Colon (tissue), 2 donors: ENCODE measurements around the gene NRP2.

Source experiments
- FAIRE-seq: peaks from 2 replicates; lab custom pipeline; 2012; peaks lifted over from hg19 to GRCh38; lab: Jason Lieb, UNC
- donor health status: control.
- donor health status: control.

The NRP2 gene

GRCh38 chr2:205730701-205731582, 48.6 kb downstream of the NRP2 start:
- no peak for FAIRE-seq

- FAIRE-seq, result no peak
Observed at GRCh38 chr2:205731583-205731981, 49.3 kb downstream of the NRP2 start.

GRCh38 chr2:205732314-205732713, 50.0 kb downstream of the NRP2 start:
- FAIRE-seq, result no peak

- no peak for FAIRE-seq
Observed at GRCh38 chr2:205733082-205733481, 50.8 kb downstream of the NRP2 start.

GRCh38 chr2:205733648-205734047, 51.3 kb downstream of the NRP2 start:
- FAIRE-seq, result no peak

- FAIRE-seq, result no peak
Observed at GRCh38 chr2:205734436-205735037, 52.2 kb downstream of the NRP2 start.

- no peak for FAIRE-seq
Observed at GRCh38 chr2:205738117-205738968, 56.0 kb downstream of the NRP2 start.

GRCh38 chr2:205739620-205740019, 57.3 kb downstream of the NRP2 start:
- FAIRE-seq, result no peak

- no peak for FAIRE-seq
Observed at GRCh38 chr2:205740381-205740780, 58.1 kb downstream of the NRP2 start.

- FAIRE-seq, result no peak
Observed at GRCh38 chr2:205741256-205741978, 59.1 kb downstream of the NRP2 start.

GRCh38 chr2:205743137-205743536, 60.8 kb downstream of the NRP2 start:
- no peak for FAIRE-seq

- FAIRE-seq, result no peak
Observed at GRCh38 chr2:205744074-205744591, 61.8 kb downstream of the NRP2 start.

GRCh38 chr2:205745661-205746419, 63.5 kb downstream of the NRP2 start:
- FAIRE-seq, result no peak

- FAIRE-seq, result no peak
Observed at GRCh38 chr2:205746420-205746785, 64.1 kb downstream of the NRP2 start.

GRCh38 chr2:205747829-205748386, 65.6 kb downstream of the NRP2 start:
- FAIRE-seq, result no peak

- no peak for FAIRE-seq
Observed at GRCh38 chr2:205748639-205749038, 66.3 kb downstream of the NRP2 start.

GRCh38 chr2:205749078-205749477, 66.8 kb downstream of the NRP2 start:
- FAIRE-seq, result no peak

- FAIRE-seq, result no peak
Observed at GRCh38 chr2:205750797-205751196, 68.5 kb downstream of the NRP2 start.

- FAIRE-seq, result no peak
Observed at GRCh38 chr2:205751569-205752031, 69.3 kb downstream of the NRP2 start.

- no peak for FAIRE-seq
Observed at GRCh38 chr2:205752296-205752820, 70.1 kb downstream of the NRP2 start.
